KMS-11 (cell line): ENCODE results near the gene NUBP2.

Experiments used
- H2AFZ ChIP-seq: fragments of 200-600 bp; sonication (generic); 2 replicates; pipeline ENCODE4 v1.6.1; 2016; ENCODE audit warnings: antibody characterized with exemption, mixed run types, low read depth
- H3K27ac ChIP-seq: fragments of 200-600 bp; sonication (generic); 2 replicates; pipeline ENCODE4 v1.6.1; 2016; ENCODE audit warnings: mild to moderate bottlenecking, mixed run types
- H3K27me3 ChIP-seq: fragments of 200-600 bp; sonication (generic); 2 replicates; pipeline ENCODE4 v1.6.1; 2017; ENCODE audit warnings: mild to moderate bottlenecking, low read depth, mixed run types, moderate library complexity; ENCODE audit not compliant: insufficient read depth
- H3K36me3 ChIP-seq: fragments of 200-600 bp; sonication (generic); 2 replicates; pipeline ENCODE4 v1.6.1; 2017; ENCODE audit warnings: mild to moderate bottlenecking, mixed run types; ENCODE audit not compliant: insufficient read depth
- H3K4me1 ChIP-seq: fragments of 200-600 bp; sonication (generic); 2 replicates; pipeline ENCODE4 v1.6.1; 2016; ENCODE audit warnings: mild to moderate bottlenecking, low read depth, mixed run types; ENCODE audit not compliant: poor library complexity, severe bottlenecking
- H3K4me2 ChIP-seq: fragments of 200-600 bp; sonication (generic); 2 replicates; pipeline ENCODE4 v1.7.0; 2016; ENCODE audit warnings: mild to moderate bottlenecking, mixed run types
- H3K4me3 ChIP-seq: fragments of 200-600 bp; sonication (generic); IDR thresholded peaks from 2 replicates; pipeline ENCODE4 v1.6.1; 2017; ENCODE audit warnings: low read depth, low read length, mixed read lengths; ENCODE audit not compliant: insufficient read depth
- H3K79me2 ChIP-seq: fragments of 200-600 bp; sonication (generic); 2 replicates; pipeline ENCODE4 v1.6.1; 2016; ENCODE audit warnings: low read depth, mixed run types; ENCODE audit not compliant: insufficient read depth
- H3K9ac ChIP-seq: fragments of 200-600 bp; sonication (generic); 2 replicates; pipeline ENCODE4 v1.6.1; 2016; ENCODE audit warnings: mild to moderate bottlenecking, mixed run types
- H4K20me1 ChIP-seq: fragments of 200-600 bp; sonication (generic); 2 replicates; pipeline ENCODE4 v1.6.1; 2016; ENCODE audit warnings: mild to moderate bottlenecking, mixed run types; ENCODE audit not compliant: insufficient read depth
- TF ChIP-seq, protein P1 (sequence below): fragments of 200-600 bp; sonication (generic); conservative IDR thresholded peaks from 2 replicates; pipeline ENCODE4 v1.6.1; 2017; ENCODE audit warnings: low read depth, mild to moderate bottlenecking, antibody characterized with exemption, low read length, moderate library complexity, mixed read lengths

Gene NUBP2

DNA sequence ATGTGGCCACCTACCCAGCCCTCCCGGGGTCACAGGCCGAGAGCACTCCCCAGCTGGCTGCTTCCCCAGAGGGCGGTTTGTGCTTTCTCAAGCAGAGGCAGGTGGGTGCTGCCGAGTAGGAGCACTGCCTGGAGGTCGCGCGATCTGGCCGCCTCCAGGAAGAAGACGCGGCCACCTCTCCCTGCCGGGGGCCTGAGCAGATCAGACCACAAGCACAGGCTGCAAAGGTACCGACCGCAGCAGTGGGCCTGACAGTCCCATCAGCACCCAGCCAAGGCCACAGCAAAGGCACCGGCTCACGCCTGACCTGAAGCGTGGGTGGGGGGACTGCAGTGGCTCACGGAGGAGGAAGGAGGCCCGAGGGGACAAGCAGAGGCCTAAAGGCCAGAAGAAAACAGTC, 25.9 kb downstream of the NUBP2 start:
- H2AFZ ChIP-seq, result no peak overlapping the region
- no peak overlapping the region for H3K9ac ChIP-seq
- no peaks in the 10 kb centered on the region for H3K79me2 ChIP-seq
- H3K27me3 ChIP-seq, result no peaks in the 10 kb centered on the region
- TF ChIP-seq, protein P1, sequence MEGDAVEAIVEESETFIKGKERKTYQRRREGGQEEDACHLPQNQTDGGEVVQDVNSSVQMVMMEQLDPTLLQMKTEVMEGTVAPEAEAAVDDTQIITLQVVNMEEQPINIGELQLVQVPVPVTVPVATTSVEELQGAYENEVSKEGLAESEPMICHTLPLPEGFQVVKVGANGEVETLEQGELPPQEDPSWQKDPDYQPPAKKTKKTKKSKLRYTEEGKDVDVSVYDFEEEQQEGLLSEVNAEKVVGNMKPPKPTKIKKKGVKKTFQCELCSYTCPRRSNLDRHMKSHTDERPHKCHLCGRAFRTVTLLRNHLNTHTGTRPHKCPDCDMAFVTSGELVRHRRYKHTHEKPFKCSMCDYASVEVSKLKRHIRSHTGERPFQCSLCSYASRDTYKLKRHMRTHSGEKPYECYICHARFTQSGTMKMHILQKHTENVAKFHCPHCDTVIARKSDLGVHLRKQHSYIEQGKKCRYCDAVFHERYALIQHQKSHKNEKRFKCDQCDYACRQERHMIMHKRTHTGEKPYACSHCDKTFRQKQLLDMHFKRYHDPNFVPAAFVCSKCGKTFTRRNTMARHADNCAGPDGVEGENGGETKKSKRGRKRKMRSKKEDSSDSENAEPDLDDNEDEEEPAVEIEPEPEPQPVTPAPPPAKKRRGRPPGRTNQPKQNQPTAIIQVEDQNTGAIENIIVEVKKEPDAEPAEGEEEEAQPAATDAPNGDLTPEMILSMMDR, result no peak
- H4K20me1 ChIP-seq, result no peaks in the 10 kb centered on the region
- peaks cover 6% of the 10 kb centered on the region; the same call in 1 of the 2 replicates for H3K36me3 ChIP-seq
- H3K4me1 ChIP-seq, result no peaks in the 10 kb centered on the region
- H3K4me2 ChIP-seq, result no peak overlapping the region
- no peak overlapping the region for H3K4me3 ChIP-seq
- no peak overlapping the region for H3K27ac ChIP-seq

DNA sequence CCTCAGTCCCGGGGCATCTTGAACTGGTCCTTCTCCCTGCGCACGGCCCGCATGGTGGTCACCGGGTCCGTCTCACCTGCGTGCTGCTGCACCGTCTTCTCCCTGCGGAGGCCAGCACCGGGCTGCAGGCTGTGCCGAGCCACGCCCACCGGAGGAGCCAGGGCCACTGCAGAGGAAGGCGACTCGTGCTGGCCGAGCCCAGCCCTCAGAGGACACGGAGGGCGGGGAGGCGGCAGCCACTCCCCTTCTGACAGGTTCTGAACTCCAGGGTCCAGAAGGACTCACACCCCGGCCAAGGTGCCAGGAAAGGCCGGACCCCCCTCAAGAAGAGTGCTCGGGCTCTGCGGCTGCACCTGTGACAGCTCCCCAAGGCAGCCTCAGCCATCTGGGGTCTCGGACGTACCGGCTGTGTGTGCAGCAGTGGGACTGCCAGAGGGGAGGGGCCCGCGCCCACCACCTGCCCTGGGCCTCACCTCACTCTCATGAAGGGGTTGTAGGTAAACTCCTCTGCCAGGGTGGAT, 26.6 kb downstream of the NUBP2 start:
- H3K36me3 ChIP-seq, result peaks cover 6% of the 10 kb centered on the region; the same call in 1 of the 2 replicates
- no peak overlapping the region for H3K4me3 ChIP-seq
- H3K27me3 ChIP-seq, result no peaks in the 10 kb centered on the region
- TF ChIP-seq, protein P1, result no peak
- H3K4me2 ChIP-seq, result no peak overlapping the region
- H3K4me1 ChIP-seq, result no peaks in the 10 kb centered on the region
- no peak overlapping the region for H3K9ac ChIP-seq
- no peaks in the 10 kb centered on the region for H3K79me2 ChIP-seq
- no peaks in the 10 kb centered on the region for H4K20me1 ChIP-seq
- H2AFZ ChIP-seq, result no peak overlapping the region
- H3K27ac ChIP-seq, result no peak overlapping the region

DNA sequence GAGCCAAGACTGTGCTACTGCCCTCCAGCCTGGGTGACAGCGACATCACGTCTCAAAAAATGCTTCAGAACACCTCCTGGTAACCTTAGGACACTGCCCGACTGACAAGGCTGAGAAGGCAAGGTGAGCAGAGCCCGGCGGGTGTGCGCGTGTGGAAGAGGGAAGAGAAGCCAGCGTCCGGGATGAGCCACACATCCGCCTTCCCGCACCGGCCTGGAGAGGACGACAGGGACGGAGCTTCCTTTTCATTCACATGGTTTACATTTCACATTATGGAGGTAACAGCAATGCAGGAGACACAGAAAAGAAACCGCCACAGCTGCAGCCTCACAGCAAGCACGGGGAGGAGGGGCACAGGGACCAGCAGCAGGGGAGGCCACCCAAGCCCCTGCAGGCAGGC, 27.3 kb downstream of the NUBP2 start:
- Histone ChIP-seq H3K4me3 (no peak overlapping the region), H3K27ac (no peak overlapping the region), H3K9ac (no peak overlapping the region), H3K27me3 (no peaks in the 10 kb centered on the region), H2AFZ (no peak overlapping the region), H3K4me1 (no peaks in the 10 kb centered on the region), H3K79me2 (no peaks in the 10 kb centered on the region), H3K4me2 (no peak overlapping the region), H3K36me3 (peaks cover 6% of the 10 kb centered on the region; the same call in 1 of the 2 replicates), H4K20me1 (no peaks in the 10 kb centered on the region)
- TF ChIP-seq, protein P1, result no peak

DNA sequence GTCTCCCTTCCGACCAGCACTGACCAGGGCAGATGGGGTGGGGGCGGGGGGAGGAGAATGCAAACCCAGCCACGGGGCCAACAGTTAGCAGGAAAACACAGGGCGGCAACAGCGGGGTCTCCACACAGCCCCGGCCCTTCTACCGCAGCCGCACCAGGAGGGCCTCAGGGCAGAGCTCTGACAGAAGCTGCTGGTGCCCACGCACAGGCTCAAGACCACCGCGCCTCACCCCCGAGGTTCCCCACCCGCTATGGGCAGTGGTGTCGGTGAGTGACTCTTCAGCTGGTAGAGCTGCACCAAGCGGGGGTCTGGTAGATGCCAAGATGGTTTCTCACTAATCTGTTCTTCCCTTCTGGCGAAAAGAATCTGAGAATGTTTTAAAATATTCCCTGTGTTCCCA, 27.8 kb downstream of the NUBP2 start:
- H3K27ac ChIP-seq, result no peak overlapping the region
- peaks cover 6% of the 10 kb centered on the region; the same call in 1 of the 2 replicates for H3K36me3 ChIP-seq
- no peak overlapping the region for H3K4me3 ChIP-seq
- H3K4me1 ChIP-seq, result no peaks in the 10 kb centered on the region
- H3K27me3 ChIP-seq, result no peaks in the 10 kb centered on the region
- H4K20me1 ChIP-seq, result no peaks in the 10 kb centered on the region
- TF ChIP-seq, protein P1, result no peak
- H2AFZ ChIP-seq, result no peak overlapping the region
- no peaks in the 10 kb centered on the region for H3K79me2 ChIP-seq
- H3K9ac ChIP-seq, result no peak overlapping the region
- no peak overlapping the region for H3K4me2 ChIP-seq
